ENCODE measurements around the gene UNC79. TPM values are rescaled to one million over a fixed set of nuclear protein-coding genes. Genes with fewer than 3 reads are reported as not detected.

The UNC79 gene
- polyA plus RNA-seq, 3 donors, result 0.01 to 0.02 TPM; not detected in 1

DNA sequence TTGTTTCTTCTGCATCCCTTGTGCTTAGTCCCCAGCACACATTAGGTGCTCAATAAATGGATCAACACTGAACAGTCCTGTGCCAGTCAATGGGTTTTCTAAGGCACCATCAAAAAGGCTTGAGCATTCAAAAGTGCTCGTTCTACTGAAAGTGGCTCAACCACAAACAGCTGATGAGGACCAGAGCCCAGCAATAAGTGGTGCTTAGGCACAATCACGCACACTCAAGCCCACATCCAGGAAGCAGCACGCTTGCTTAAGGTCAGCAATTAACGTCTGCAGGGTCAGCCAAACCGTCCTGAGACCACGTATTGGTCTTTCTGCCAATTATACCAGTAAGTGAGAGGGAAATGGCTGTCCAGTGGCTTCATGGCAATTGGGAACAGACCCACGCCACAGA lies 301.0 kb downstream of the UNC79 start:
- H3K4me1 ChIP-seq (ENCODE audit: control insufficient read depth in 1 of 2, insufficient read depth in 2 of 2, low read length in 2 of 2), result no peaks in the 10 kb centered on the region
- DNase-seq, result no peak
- no peaks in the 10 kb centered on the region for H4K20me1 ChIP-seq (ENCODE audit: insufficient read depth, low read length)
- no peaks in the 10 kb centered on the region for H3K79me2 ChIP-seq (ENCODE audit: insufficient read depth, low read length)
- no peak overlapping the region for H3K4me3 Mint-ChIP-seq
- H3K9me3 Mint-ChIP-seq, result peaks cover 0 to 2% (median 0%) of the 10 kb centered on the region in 7 donors
- no peak for TF ChIP-seq CTCF (IDR thresholded peaks at IDR 0.05)
- H3K36me3 ChIP-seq (replicated peaks in 1 of 2; ENCODE audit: control insufficient read depth in 1 of 2, insufficient read depth in 2 of 2, low read length in 2 of 2), result no peaks in the 10 kb centered on the region
- H3K36me3 Mint-ChIP-seq, result no peaks in the 10 kb centered on the region
- H3K27me3 Mint-ChIP-seq (ENCODE audit: low read depth in 3 of 3), result peaks cover 2 to 7% (median 4%) of the 10 kb centered on the region in 3 donors
- H3K27ac Mint-ChIP-seq, result no peak overlapping the region
- no peaks in the 10 kb centered on the region for H3K27me3 ChIP-seq (ENCODE audit: control insufficient read depth in 2 of 2, insufficient read depth in 2 of 2, low read length in 2 of 2)
- H3K4me1 Mint-ChIP-seq, result no peaks in the 10 kb centered on the region
- H3K4me2 ChIP-seq (replicated peaks; ENCODE audit: extremely low read depth, low read length, poor library complexity, severe bottlenecking), result no peak overlapping the region
- H3K9me3 ChIP-seq (replicated peaks in 1 of 2; ENCODE audit: control insufficient read depth in 1 of 2, insufficient read depth in 1 of 2, low read length in 2 of 2), result no peaks in the 10 kb centered on the region
- no peak overlapping the region for H3K9ac ChIP-seq (ENCODE audit: insufficient read depth, low read length, poor library complexity, severe bottlenecking)
- no peak overlapping the region for H3K4me3 ChIP-seq (replicated peaks in 1 of 3; ENCODE audit: low read depth in 2 of 3, low read length in 3 of 3)
- 40% methylated on average over 5 of the region's 7 CpGs for WGBS (ENCODE audit: insufficient coverage)
- H3K27ac ChIP-seq (ENCODE audit: low read depth in 1 of 2, low read length in 2 of 2), result no peak overlapping the region
- intact Hi-C loops (cut with micrococcal nuclease), result no loop called here
- no peak overlapping the region for H2AFZ ChIP-seq (ENCODE audit: insufficient read depth, low read depth, low read length, poor library complexity, severe bottlenecking)

DNA sequence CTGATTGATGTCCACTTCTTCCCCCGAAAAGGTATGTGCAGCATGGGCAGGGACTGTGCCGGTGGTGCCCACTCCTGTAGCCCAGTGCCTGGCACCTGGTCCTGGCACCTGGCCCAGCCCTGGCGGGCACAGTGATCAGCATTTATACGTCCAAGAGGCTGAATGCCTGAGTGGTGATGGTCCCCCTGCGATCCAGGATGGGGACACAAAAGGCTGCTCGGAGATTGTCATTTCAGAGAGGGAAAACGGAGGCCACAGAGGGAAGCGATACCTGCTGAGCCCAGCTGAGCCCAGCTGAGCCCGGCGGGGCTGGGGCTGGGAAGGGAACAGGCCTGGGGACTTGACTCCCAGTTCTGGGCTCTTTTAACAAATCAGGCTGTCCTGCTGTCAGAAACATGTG lies 301.8 kb downstream of the UNC79 start:
- DNase-seq, result no peak
- H3K9me3 Mint-ChIP-seq, result peaks cover 0 to 2% (median 0%) of the 10 kb centered on the region in 7 donors

More for the DNA sequence above, 301.8 kb downstream of the UNC79 start:
- Histone ChIP-seq H3K27ac (ENCODE audit: low read depth in 1 of 2, low read length in 2 of 2) (no peak overlapping the region), H3K36me3 (replicated peaks in 1 of 2; ENCODE audit: control insufficient read depth in 1 of 2, insufficient read depth in 2 of 2, low read length in 2 of 2) (no peaks in the 10 kb centered on the region), H3K4me3 (replicated peaks in 1 of 3; ENCODE audit: low read depth in 2 of 3, low read length in 3 of 3) (no peak overlapping the region), H3K9me3 (replicated peaks in 1 of 2; ENCODE audit: control insufficient read depth in 1 of 2, insufficient read depth in 1 of 2, low read length in 2 of 2) (no peaks in the 10 kb centered on the region), H3K27me3 (ENCODE audit: control insufficient read depth in 2 of 2, insufficient read depth in 2 of 2, low read length in 2 of 2) (no peaks in the 10 kb centered on the region), H3K4me2 (replicated peaks; ENCODE audit: extremely low read depth, low read length, poor library complexity, severe bottlenecking) (no peak overlapping the region), H4K20me1 (ENCODE audit: insufficient read depth, low read length) (no peaks in the 10 kb centered on the region), H3K79me2 (ENCODE audit: insufficient read depth, low read length) (no peaks in the 10 kb centered on the region), H3K9ac (ENCODE audit: insufficient read depth, low read length, poor library complexity, severe bottlenecking) (no peak overlapping the region), H3K4me1 (ENCODE audit: control insufficient read depth in 1 of 2, insufficient read depth in 2 of 2, low read length in 2 of 2) (no peaks in the 10 kb centered on the region), H2AFZ (ENCODE audit: insufficient read depth, low read depth, low read length, poor library complexity, severe bottlenecking) (no peak overlapping the region)
- no peak overlapping the region for H3K4me3 Mint-ChIP-seq
- peaks cover 2 to 9% (median 4%) of the 10 kb centered on the region in 3 donors for H3K27me3 Mint-ChIP-seq (ENCODE audit: low read depth in 3 of 3)
- H3K27ac Mint-ChIP-seq, result no peak overlapping the region
- no peaks in the 10 kb centered on the region for H3K4me1 Mint-ChIP-seq
- TF ChIP-seq CTCF (IDR thresholded peaks at IDR 0.05), result no peak
- intact Hi-C loops (cut with micrococcal nuclease), result no loop called here
- H3K36me3 Mint-ChIP-seq, result no peaks in the 10 kb centered on the region
- 91% methylated on average over 10 of the region's 10 CpGs for WGBS (ENCODE audit: insufficient coverage)

Data from CD14-positive monocyte (primary cell).